Measurements from ENCODE around the gene DBF4B. TPM values are rescaled to one million over a fixed set of nuclear protein-coding genes. Genes with fewer than 3 reads are reported as not detected.

Gene DBF4B
- total and polyA plus RNA-seq, 2 of the 13 experiments (the other 11 are each of a cell fraction or from before 2014, with no cell fraction given) = 11.7 to 13.2 TPM

- TF ChIP-seq RERE (CRISPR knock-in tag; IDR thresholded peaks at IDR 0.05; ENCODE audit: low read depth) = no peak
- peak; percentile 98 for TF ChIP-seq HDAC1 (CRISPR knock-in tag; IDR thresholded peaks at IDR 0.05)
- TF ChIP-seq AHR (CRISPR knock-in tag; IDR thresholded peaks at IDR 0.05) = peak; percentile 20; the same call in 1 of the 2 replicates
- TF ChIP-seq CTCF (CRISPR knock-in tag; IDR thresholded peaks at IDR 0.05) = peak; percentile 20
- TF ChIP-seq THRA (CRISPR knock-in tag; IDR thresholded peaks at IDR 0.05; ENCODE audit: borderline replicate concordance) = 0 out of 2 replicates have a peak, but pooled peaks have one; percentile 49
- peak; percentile 81 for TF ChIP-seq DRAP1 (CRISPR knock-in tag; IDR thresholded peaks at IDR 0.05)
- TF ChIP-seq ZNF33A (CRISPR knock-in tag; IDR thresholded peaks at IDR 0.05; ENCODE audit: borderline replicate concordance) = no peak
- no peak for TF ChIP-seq ZNF530 (CRISPR knock-in tag; IDR thresholded peaks at IDR 0.05; ENCODE audit: low read depth)
- TF ChIP-seq ZNF33B (CRISPR knock-in tag; IDR thresholded peaks at IDR 0.05) = 0 out of 2 replicates have a peak, but pooled peaks have one; percentile 63
- no peak for TF ChIP-seq ZNF451 (CRISPR knock-in tag; IDR thresholded peaks at IDR 0.05)
- no peak for TF ChIP-seq ZNF12 (CRISPR knock-in tag; IDR thresholded peaks at IDR 0.05)
- TF ChIP-seq SPEN (CRISPR knock-in tag; IDR thresholded peaks at IDR 0.05; ENCODE audit: low read depth) = peak; percentile 77; the same call in 1 of the 2 replicates
- TF ChIP-seq ZNF572 (CRISPR knock-in tag; IDR thresholded peaks at IDR 0.05) = peak; percentile 99
- peak; percentile 77; the same call in 1 of the 2 replicates for TF ChIP-seq CC2D1A (CRISPR knock-in tag; IDR thresholded peaks at IDR 0.05)
- no peak for TF ChIP-seq ATF5 (CRISPR knock-in tag; IDR thresholded peaks at IDR 0.05; ENCODE audit: low read depth)
- TF ChIP-seq ZNF3 (CRISPR knock-in tag; IDR thresholded peaks at IDR 0.05) = no peak
- TF ChIP-seq PBX3 (CRISPR knock-in tag; IDR thresholded peaks at IDR 0.05; ENCODE audit: borderline replicate concordance) = no peak; the same call in 1 of the 2 replicates
Observed at GRCh38 chr17:44708401-44709263, at the start of gene DBF4B (continued).

Measured in HepG2 (cell line).